GM23338 (cell line): Measurements from ENCODE around the gene CLTA. TPM values are rescaled to one million over a fixed set of nuclear protein-coding genes. Genes with fewer than 3 reads are reported as not detected.

ENCODE experiments used
- ATAC-seq: fragments of 200-7000 bp; cut with Tn5 transposase; 3 replicates; pipeline ENCODE4 v1.9.1; 2020
- DNase-seq: peaks from one replicate; pipeline ENCODE4 v3.0.0-alpha.2; 2015; ENCODE audit warnings: low spot score
- H2AFZ ChIP-seq: fragments of 200-600 bp; sonication (generic); 2 replicates; pipeline ENCODE4 v1.8.0; 2016; ENCODE audit warnings: antibody characterized with exemption, mild to moderate bottlenecking, moderate library complexity
- H3F3A ChIP-seq: fragments of 200-600 bp; sonication (generic); replicated peaks from 2 replicates; pipeline ENCODE4 v1.8.0; 2017; ENCODE audit warnings: antibody characterized with exemption, mixed run types, low read depth
- H3K27ac ChIP-seq: fragments of 200-600 bp; sonication (generic); 2 replicates; pipeline ENCODE4 v1.6.1; 2016; ENCODE audit warnings: low read depth
- H3K27me3 ChIP-seq: fragments of 200-600 bp; sonication (generic); 2 replicates; pipeline ENCODE4 v1.8.0; 2016; ENCODE audit warnings: mild to moderate bottlenecking, mixed run types, moderate library complexity; ENCODE audit not compliant: insufficient read depth
- H3K36me3 ChIP-seq: fragments of 200-600 bp; sonication (generic); 2 replicates; pipeline ENCODE4 v1.8.0; 2016; ENCODE audit warnings: mild to moderate bottlenecking; ENCODE audit not compliant: insufficient read depth
- H3K4me1 ChIP-seq: fragments of 200-600 bp; sonication (generic); 2 replicates; pipeline ENCODE4 v1.8.0; 2016; ENCODE audit warnings: mild to moderate bottlenecking, moderate library complexity; ENCODE audit not compliant: insufficient read depth
- H3K4me2 ChIP-seq: fragments of 200-600 bp; sonication (generic); 2 replicates; pipeline ENCODE4 v1.7.1; 2017; ENCODE audit warnings: mixed run types
- H3K4me3 ChIP-seq: fragments of 200-600 bp; sonication (generic); 2 replicates; pipeline ENCODE4 v1.6.1; 2016; ENCODE audit warnings: mixed run types
- H3K79me2 ChIP-seq: fragments of 200-600 bp; sonication (generic); replicated peaks from 2 replicates; pipeline ENCODE4 v1.8.0; 2017; ENCODE audit warnings: mild to moderate bottlenecking; ENCODE audit not compliant: insufficient read depth
- H3K9me2 ChIP-seq: fragments of 200-600 bp; sonication (generic); 2 replicates; pipeline ENCODE4 v1.8.0; 2017; ENCODE audit not compliant: insufficient read depth
- H4K20me1 ChIP-seq: fragments of 200-600 bp; sonication (generic); replicated peaks from 2 replicates; pipeline ENCODE4 v1.8.0; 2017; ENCODE audit warnings: mild to moderate bottlenecking; ENCODE audit not compliant: insufficient read depth
- H3K27ac Mint-ChIP-seq: 2 replicates; pipeline ENCODE4 v1.8.0; 2020; ENCODE audit warnings: inconsistent platforms, mild to moderate bottlenecking, moderate library complexity, mixed read lengths
- H3K27me3 Mint-ChIP-seq: 3 replicates; pipeline ENCODE4 v1.8.0; 2022; ENCODE audit warnings: low read depth, mild to moderate bottlenecking, moderate library complexity, mixed read lengths, inconsistent platforms; ENCODE audit not compliant: insufficient read depth, poor library complexity
- H3K36me3 Mint-ChIP-seq: 3 replicates; pipeline ENCODE4 v1.8.0; 2021; ENCODE audit warnings: low read depth, mild to moderate bottlenecking, inconsistent platforms, moderate library complexity, mixed read lengths
- H3K4me1 Mint-ChIP-seq: 3 replicates; pipeline ENCODE4 v1.8.0; 2020; ENCODE audit warnings: mild to moderate bottlenecking, inconsistent platforms, mixed read lengths
- H3K4me3 Mint-ChIP-seq: 3 replicates; pipeline ENCODE4 v1.8.0; 2021; ENCODE audit warnings: moderate library complexity, mild to moderate bottlenecking, inconsistent platforms, mixed read lengths
- H3K9me3 Mint-ChIP-seq: 3 replicates; pipeline ENCODE4 v1.8.0; 2020; ENCODE audit warnings: moderate library complexity, mild to moderate bottlenecking, inconsistent platforms, mixed read lengths
- CREB1 ChIP-seq: fragments of 250-450 bp; sonication (Bioruptor Pico); IDR thresholded peaks from 2 replicates; pipeline ENCODE4 v1.5.0; 2020; ENCODE audit warnings: low read depth, mild to moderate bottlenecking, moderate library complexity
- CTCF ChIP-seq, 2 experiments: fragments of 200-600 bp in 1 of 2; sonication (generic) in 1 of 2; conservative IDR thresholded peaks; 2 replicates each; pipeline versions ENCODE4 v1.5.1 to v1.6.1; 2016 to 2017; ENCODE audit warnings: antibody characterized with exemption in 2 of 2, low read depth in 2 of 2, mild to moderate bottlenecking in 2 of 2, moderate library complexity in 1 of 2
- ETS1 ChIP-seq: IDR thresholded peaks from 2 replicates; pipeline ENCODE4 v1.6.1; 2016; ENCODE audit warnings: antibody characterized with exemption
- EZH2 ChIP-seq: fragments of 200-600 bp; sonication (generic); IDR thresholded peaks from one replicate; pipeline ENCODE4 v1.8.0; 2017; ENCODE audit warnings: antibody characterized with exemption, mild to moderate bottlenecking, low read depth; ENCODE audit not compliant: unreplicated experiment
- EZH2phosphoT487 ChIP-seq: fragments of 200-600 bp; sonication (generic); IDR thresholded peaks from one replicate; pipeline ENCODE4 v1.8.1; 2018; ENCODE audit warnings: antibody characterized with exemption; ENCODE audit not compliant: unreplicated experiment
- JUNB ChIP-seq: IDR thresholded peaks from one replicate; pipeline ENCODE4 v1.6.1; 2016; ENCODE audit warnings: antibody characterized with exemption; ENCODE audit not compliant: unreplicated experiment
- NANOG ChIP-seq: IDR thresholded peaks from 2 replicates; pipeline ENCODE4 v1.6.1; 2016; ENCODE audit warnings: antibody characterized with exemption, borderline replicate concordance
- STAT1 ChIP-seq: IDR thresholded peaks from one replicate; pipeline ENCODE4 v1.6.1; 2016; ENCODE audit warnings: antibody characterized with exemption; ENCODE audit not compliant: unreplicated experiment
- ZNF114 ChIP-seq: fragments of 250-450 bp; sonication (Bioruptor Pico); IDR thresholded peaks from 2 replicates; pipeline ENCODE4 v1.5.0; 2020; ENCODE audit warnings: mild to moderate bottlenecking, moderate library complexity
- ZNF331 ChIP-seq: fragments of 250-450 bp; sonication (Bioruptor Pico); IDR thresholded peaks from 2 replicates; pipeline ENCODE4 v1.5.0; 2020; ENCODE audit warnings: low read depth, mild to moderate bottlenecking, moderate library complexity
- ZNF462 ChIP-seq: fragments of 250-450 bp; sonication (Bioruptor Pico); IDR thresholded peaks from 2 replicates; pipeline ENCODE4 v1.5.0; 2020; ENCODE audit warnings: mild to moderate bottlenecking, moderate library complexity
- polyA plus RNA-seq: library from polyadenylated mRNA; unstranded; fragments of >200 nt; fragmentation: Nextera tagmentation; extraction: Ambion mirVana; gene quantifications from 2 replicates; pipeline ENCODE4 v1.2.1, GENCODE V29; 2016
- total RNA-seq: library from RNA; depleted of rRNA; stranded (reverse); fragments of >200 nt; shearing (Covaris generic); gene quantifications from 2 replicates; pipeline ENCODE4 v1.2.3, GENCODE V29; 2014

CLTA gene
- total and polyA plus RNA-seq, 2 experiments from 2014 or later, result 223 to 259 TPM

- TF ChIP-seq ETS1 (no peak), CTCF (conservative IDR thresholded peaks at IDR 0.05; ENCODE audit: low read depth in 2 of 2) (no peak)
These were observed 26.9 kb upstream of the CLTA start (continued) for GRCh38 chr9:36163786-36164170.

GRCh38 chr9:36164372-36164771 is 26.3 kb upstream of the CLTA start:
- H4K20me1 ChIP-seq, result no peaks in the 10 kb centered on the region
- peaks cover 3% of the 10 kb centered on the region; the same call in 1 of the 2 replicates for H3K9me2 ChIP-seq
- no peaks in the 10 kb centered on the region for H3K36me3 ChIP-seq
- H3F3A ChIP-seq, result peaks cover 7% of the 10 kb centered on the region; the same call in 1 of the 2 replicates
- no peaks in the 10 kb centered on the region for H3K79me2 ChIP-seq
- H3K27ac ChIP-seq, result peak overlapping the region; percentile 88; the same call in 1 of the 2 replicates
- H3K4me1 ChIP-seq, result peaks cover 27% of the 10 kb centered on the region
- peaks cover 6% of the 10 kb centered on the region; the same call in 2 of the 3 replicates for H3K36me3 Mint-ChIP-seq
- H3K27ac Mint-ChIP-seq, result no peak overlapping the region
- H3K4me2 ChIP-seq, result 0 out of 2 replicates have a peak overlapping the region, but pooled peaks have one; percentile 32
- peaks cover 23% of the 10 kb centered on the region for H3K27me3 Mint-ChIP-seq
- no peak overlapping the region for H3K4me3 ChIP-seq
- peak overlapping the region; percentile 38; the same call in 1 of the 2 replicates for H2AFZ ChIP-seq
- DNase-seq (no peak), ATAC-seq (no peak)
- no peaks in the 10 kb centered on the region for H3K27me3 ChIP-seq
- TF ChIP-seq ETS1 (no peak), JUNB (no peak), ZNF462 (no peak), CREB1 (CRISPR knock-in tag) (no peak), ZNF114 (CRISPR knock-in tag) (no peak), EZH2 (no peak), ZNF331 (CRISPR knock-in tag) (no peak), STAT1 (no peak), CTCF (conservative IDR thresholded peaks at IDR 0.05; ENCODE audit: low read depth in 2 of 2) (no peak), EZH2phosphoT487 (no peak), NANOG (no peak)
- peaks cover 46% of the 10 kb centered on the region for H3K4me1 Mint-ChIP-seq
- no peaks in the 10 kb centered on the region; the same call in none of the 3 replicates for H3K9me3 Mint-ChIP-seq
- no peak overlapping the region; the same call in 2 of the 3 replicates for H3K4me3 Mint-ChIP-seq
